ENCODE measurements around the gene NTN3. TPM values are rescaled to one million over a fixed set of nuclear protein-coding genes. Genes with fewer than 3 reads are reported as not detected.

Gene NTN3
- total RNA-seq (2012; rRNA removed) (0.18 and 0.28 TPM in 2 replicates), polyA plus RNA-seq (2012; rRNA removed) (0.38 and 0.72 TPM in 2 replicates), Bru-seq, nascent RNA (percentile 20 among the genes with signal in this experiment), BruChase-seq, experiment 1, labeled RNA remaining after a 6-hour chase (percentile 34 among the genes with signal in this experiment), BruChase-seq, experiment 2, labeled RNA remaining after a 2-hour chase (percentile 33 among the genes with signal in this experiment)
- polyA plus RNA-seq (2012; cell fraction: cytosol; rRNA removed) = 0.44 and 0.96 TPM in 2 replicates
- 0.72 and 2.1 TPM in 2 replicates for polyA plus RNA-seq (2012; cell fraction: nucleus; rRNA removed; ENCODE audit: low replicate concordance)
- long read RNA-seq = 0 reads

DNA sequence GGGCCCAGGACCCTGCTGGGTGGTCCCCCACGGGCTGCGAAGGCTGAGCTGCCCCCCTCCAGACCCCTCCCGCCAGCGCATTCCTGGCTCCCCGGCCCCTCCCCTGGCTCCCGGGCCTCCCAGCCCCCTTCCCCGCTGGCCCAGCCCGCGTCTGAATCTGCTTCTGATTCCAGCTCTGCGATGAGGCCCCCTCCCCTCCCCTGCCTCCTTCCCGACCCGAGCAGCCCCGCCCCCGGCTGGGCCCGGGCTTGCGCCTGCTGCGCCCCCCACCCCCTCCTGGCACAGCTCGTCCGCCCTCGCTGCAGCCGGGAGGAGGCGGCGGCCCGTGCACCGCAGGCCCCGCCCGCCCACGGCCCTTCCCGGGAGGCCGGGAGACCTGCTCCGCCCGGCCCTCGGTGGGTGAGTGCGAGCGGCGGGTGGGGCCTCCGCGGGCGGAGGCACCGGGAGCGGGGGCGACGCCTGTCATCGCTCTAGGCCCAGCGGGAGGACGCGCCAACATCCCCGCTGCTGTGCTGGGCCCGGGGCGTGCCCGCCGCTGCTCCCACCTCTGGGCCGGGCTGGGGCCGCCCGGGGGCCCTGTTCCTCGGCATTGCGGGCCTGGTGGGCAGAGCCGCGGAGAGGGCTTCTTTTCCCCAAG lies at the start of gene NTN3:
TSS of gene NTN3 (plus strand) at position 282 of the 637 bp plus-strand sequence. CDS start 405 bp downstream, outside the sequence.
- Histone ChIP-seq H3K4me1 (ENCODE audit: control insufficient read depth, insufficient read depth, low read length) (peaks cover 24% of the 10 kb centered on the region), H3K27me3 (ENCODE audit: control insufficient read depth, insufficient read depth, low read length) (no peaks in the 10 kb centered on the region; the same call in 1 of the 2 replicates), H2AFZ (replicated peaks; ENCODE audit: low read length, poor library complexity) (peak within 1 kb of the TSS; percentile 78), H3K9me1 (ENCODE audit: insufficient read depth, low read length) (peaks cover 8% of the 10 kb centered on the region), H3K4me3 (ENCODE audit: insufficient read depth, low read depth, low read length) (peak within 1 kb of the TSS; percentile 27), H3K4ac (ENCODE audit: low read depth, low read length) (0 out of 2 replicates have a peak within 1 kb of the TSS, but pooled peaks have one; percentile 7), H3K36me3 (ENCODE audit: control insufficient read depth, insufficient read depth, low read length) (no peaks in the 10 kb centered on the region), H4K5ac (ENCODE audit: low read depth, low read length) (peak within 1 kb of the TSS; percentile 25; the same call in 1 of the 2 replicates), H4K91ac (ENCODE audit: insufficient read depth, low read depth, low read length) (peak within 1 kb of the TSS; percentile 17; the same call in 1 of the 2 replicates), H3K9ac (ENCODE audit: low read depth, low read length) (no peak within 1 kb of the TSS), H3K14ac (replicated peaks; ENCODE audit: low read depth, low read length) (peak within 1 kb of the TSS; percentile 66; the same call in 1 of the 2 replicates), H4K20me1 (ENCODE audit: insufficient read depth, low read length) (peaks cover 10% of the 10 kb centered on the region), H2BK5ac (ENCODE audit: low read depth, low read length, poor library complexity, severe bottlenecking) (no peak within 1 kb of the TSS), H2BK20ac (ENCODE audit: low read depth, low read length) (no peak within 1 kb of the TSS), H3K4me2 (ENCODE audit: low read depth, low read length) (peak within 1 kb of the TSS; percentile 57), H2BK15ac (ENCODE audit: low read depth, low read length) (no peak within 1 kb of the TSS), H2BK120ac (ENCODE audit: low read depth, low read length) (no peak within 1 kb of the TSS), H3K23ac (ENCODE audit: low read depth, low read length) (peak within 1 kb of the TSS; percentile 24; the same call in 1 of the 2 replicates), H3K18ac (ENCODE audit: low read depth, low read length) (no peak within 1 kb of the TSS), H2AK5ac (ENCODE audit: low read depth, low read length) (peak within 1 kb of the TSS; percentile 0; the same call in 1 of the 2 replicates), H3K79me1 (ENCODE audit: low read depth in 1 of 2, low read length in 2 of 2) (peaks cover 10 to 33% of the 10 kb centered on the region in 2 experiments; a peak in 2 of 4 replicates), H4K8ac (ENCODE audit: low read depth in 2 of 2, low read length in 2 of 2) (peak within 1 kb of the TSS in 1 of 2 experiments; percentile 6; a peak in 1 of 4 replicates), H3K27ac (ENCODE audit: insufficient read depth, low read length) (no peak within 1 kb of the TSS), H2AK9ac (replicated peaks; ENCODE audit: low read depth, low read length, poor library complexity) (peak within 1 kb of the TSS; percentile 88), H3K56ac (ENCODE audit: extremely low read depth, insufficient read depth, low read length) (no peak within 1 kb of the TSS), H3K9me3 (ENCODE audit: control insufficient read depth, insufficient read depth, low read length) (no peaks in the 10 kb centered on the region)
- in situ Hi-C loops (cut with MboI; ENCODE audit: low sequenced_read_pairs) = no loop called here
- dilution Hi-C loops (cut with HindIII; ENCODE audit: low sequenced_read_pairs, unreplicated experiment) = no loop called here
- ChIA-PET POLR2A (ENCODE audit: unreplicated experiment) (interaction anchor here (0.6 to 1.0 kb wide), 2 partner anchors 17 to 41 kb away, joined by 3 to 8 read pairs; no protein-coding TSS in a partner anchor), CTCF (no interaction called here)
- DNase-seq (no peak), ATAC-seq (ENCODE audit: low read depth) (peak; percentile 2)
- TF ChIP-seq, protein P1, sequence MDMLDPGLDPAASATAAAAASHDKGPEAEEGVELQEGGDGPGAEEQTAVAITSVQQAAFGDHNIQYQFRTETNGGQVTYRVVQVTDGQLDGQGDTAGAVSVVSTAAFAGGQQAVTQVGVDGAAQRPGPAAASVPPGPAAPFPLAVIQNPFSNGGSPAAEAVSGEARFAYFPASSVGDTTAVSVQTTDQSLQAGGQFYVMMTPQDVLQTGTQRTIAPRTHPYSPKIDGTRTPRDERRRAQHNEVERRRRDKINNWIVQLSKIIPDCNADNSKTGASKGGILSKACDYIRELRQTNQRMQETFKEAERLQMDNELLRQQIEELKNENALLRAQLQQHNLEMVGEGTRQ (IDR thresholded peaks at IDR 0.05; ENCODE audit: low read depth, low read length) = no peak
- peak; percentile 51; the same call in 1 of the 2 replicates for TF ChIP-seq MAZ (IDR thresholded peaks at IDR 0.05; ENCODE audit: borderline replicate concordance, low read depth, low read length)
- whole genome bisulfite sequencing, 2 experiments (ENCODE audit: extremely low coverage in 2 of 2, insufficient read length in 1 of 2) = 4% methylated on average over 26 of the region's 59 CpGs; no CpG with 5 or more reads in 1 of the 2 experiments
- intact Hi-C loops (cut with micrococcal nuclease) = no loop called here
- BruUV-seq (replicated peaks) = no TSS peak

Measured in IMR-90 (cell line).